Activated naive CD4-positive, alpha-beta T cell treated with Interleukin-2 at 50 U/mL for 16 hours (primary cell): ENCODE data around the gene SLC52A1.
A peak's percentile ranks its signal among the peaks of the same experiment; 100 is the strongest.
"Not testable (repeated sequence)": the region's sequence is repeated elsewhere in the genome, so short reads cannot be mapped to it uniquely, and the experiment has no call there.

Experiments
- DNase-seq: peaks from one replicate; pipeline ENCODE4 v3.0.0-alpha.2; 2020

Gene SLC52A1

DNA sequence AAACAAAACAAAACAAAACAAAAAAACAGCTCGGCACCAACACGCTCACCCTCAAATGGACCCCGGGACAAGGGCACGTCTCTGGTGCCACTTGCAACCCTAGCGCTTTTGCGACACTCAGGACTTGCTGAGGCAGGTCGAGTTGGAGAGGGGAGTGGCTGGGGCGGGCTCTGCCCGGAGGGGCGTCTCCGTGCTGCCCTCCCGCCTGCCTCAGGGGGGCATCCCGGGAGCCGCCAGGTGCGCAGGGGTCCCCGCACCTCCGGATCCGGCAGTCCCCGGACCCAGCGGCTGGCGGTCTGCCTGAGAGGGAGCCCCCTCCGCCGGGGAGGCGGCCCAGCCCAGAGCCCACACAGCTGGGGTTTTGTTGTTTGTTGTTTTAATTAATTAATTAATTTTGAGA, at the start of gene SLC52A1:
Gene SLC52A1 (minus strand): TSS at position 112 of the 400 bp plus-strand sequence. CDS start 820 bp downstream, outside the sequence.
- DNase-seq = no peak

DNA sequence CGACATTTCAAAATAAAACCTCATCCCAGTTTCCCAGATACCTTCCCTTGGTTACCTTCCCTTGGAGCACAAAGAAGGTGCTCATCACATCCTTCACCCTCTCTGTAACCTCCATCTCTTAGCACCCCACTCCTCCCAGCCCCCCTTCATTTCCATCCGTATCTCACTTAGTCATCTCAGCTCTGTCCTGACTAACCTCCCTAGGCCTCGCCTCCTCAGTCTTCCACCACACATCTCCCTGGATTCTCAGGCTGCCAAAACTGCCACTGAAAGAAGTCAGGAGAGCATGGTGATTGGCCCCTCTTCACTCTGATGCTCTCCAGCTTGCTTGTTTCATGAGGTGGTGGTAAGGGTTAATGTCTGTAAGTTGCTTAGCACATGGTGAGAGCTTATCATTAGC, 45.4 kb upstream of the SLC52A1 start:
- no peak for DNase-seq

DNA sequence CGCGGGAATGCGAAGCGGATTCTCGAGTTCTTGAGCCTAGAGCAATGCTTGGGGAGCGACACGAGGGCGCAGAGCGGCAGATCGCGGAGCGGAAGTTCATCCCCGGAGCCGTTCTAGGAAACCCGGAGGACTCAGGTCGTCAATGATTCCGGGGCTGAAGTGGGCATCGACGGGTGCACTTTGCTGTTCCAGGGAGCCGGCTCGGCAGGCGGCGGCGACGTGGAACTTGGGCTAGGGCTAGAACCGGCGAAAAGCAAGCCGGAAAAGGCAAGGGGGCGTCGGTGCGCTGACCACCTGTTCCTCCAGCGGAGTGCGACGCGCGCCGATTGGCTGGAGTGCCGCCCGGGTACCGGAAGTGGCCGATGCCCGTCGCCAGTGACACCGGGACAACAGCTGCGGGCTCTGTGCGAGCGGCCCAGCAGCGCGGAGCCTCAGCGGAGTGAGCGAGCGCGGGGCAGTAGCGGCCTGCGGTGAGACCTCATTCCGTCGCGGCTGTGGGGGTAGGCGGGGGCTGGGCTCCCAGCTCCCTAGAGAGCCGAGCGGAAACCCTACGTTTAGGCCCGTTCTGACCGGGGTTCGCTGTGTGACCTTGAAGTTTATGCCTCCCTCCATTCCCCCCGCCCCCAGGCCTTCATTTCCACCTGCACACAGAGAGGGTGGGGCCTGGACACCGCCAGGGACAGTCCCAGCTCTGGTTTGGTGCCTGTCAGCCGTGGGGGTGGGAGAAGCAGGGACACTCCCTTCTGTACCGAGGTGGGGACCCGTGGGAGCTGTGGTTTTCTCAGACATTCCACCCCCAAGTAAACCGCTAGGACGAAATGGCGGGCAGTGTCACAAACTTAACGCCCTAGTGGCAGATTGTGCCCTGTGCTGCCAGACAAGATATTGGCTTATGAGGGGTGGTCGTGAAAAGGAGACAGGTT, 43.1 kb upstream of the SLC52A1 start, which contains the start of gene ZFP3:
Gene ZFP3 (plus strand): TSS at position 362 of the 923 bp plus-strand sequence. CDS start 13,038 bp downstream, outside the sequence.
- peak; percentile 79 for DNase-seq

DNA sequence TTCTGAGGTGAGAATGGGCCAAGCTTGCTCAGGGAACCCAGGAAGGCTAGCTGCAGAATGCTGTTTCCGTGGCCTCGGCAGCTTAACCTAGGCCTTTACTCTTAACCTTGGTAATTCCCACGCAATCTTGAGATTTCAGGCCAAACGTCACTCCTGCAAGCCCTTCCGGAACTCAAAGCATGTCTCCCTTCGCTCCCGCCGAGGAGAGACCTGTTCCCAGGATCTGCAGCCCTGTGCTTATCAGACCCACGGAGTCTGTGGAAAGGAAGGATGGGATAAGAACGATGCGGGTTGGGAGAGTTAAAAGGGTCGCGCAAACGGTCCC, 42.5 kb upstream of the SLC52A1 start:
- no peak for DNase-seq

DNA sequence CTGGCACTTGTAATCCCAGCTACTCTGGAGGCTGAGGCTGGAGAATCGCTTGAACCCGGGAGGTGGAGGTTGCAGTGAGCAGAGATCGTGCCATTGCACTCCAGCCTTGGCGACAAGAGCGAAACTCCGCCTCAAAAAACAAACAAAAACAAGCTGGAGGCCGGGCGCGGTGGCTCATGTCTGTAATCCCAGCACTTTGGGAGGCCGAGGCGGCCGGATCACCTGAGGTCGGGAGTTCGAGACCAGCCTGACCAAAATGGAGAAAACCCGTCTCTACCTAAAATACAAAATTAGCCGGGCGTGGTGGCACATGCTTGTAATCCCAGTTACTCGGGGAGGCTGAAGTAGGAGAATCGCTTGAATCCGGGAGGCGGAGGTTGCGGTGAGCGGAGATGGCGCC, 42.0 kb upstream of the SLC52A1 start:
- not testable (repeated sequence) for DNase-seq

DNA sequence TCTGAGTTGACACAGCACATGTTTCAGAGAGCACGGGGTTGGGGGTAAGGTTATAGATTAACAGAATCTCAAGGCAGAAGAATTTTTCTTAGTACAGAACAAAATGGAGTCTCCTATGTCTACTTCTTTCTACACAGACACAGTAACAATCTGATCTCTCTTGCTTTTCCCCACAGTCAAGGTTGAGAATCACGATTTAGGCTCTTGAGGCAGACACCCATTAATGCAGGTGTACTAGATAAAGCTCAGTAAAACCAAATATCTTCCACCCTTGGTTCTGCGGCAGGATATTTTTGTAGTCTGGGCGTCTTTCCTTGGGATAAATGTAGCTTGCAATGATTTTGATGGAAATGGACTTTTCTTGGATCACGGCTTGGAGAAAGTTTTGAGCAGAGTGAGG, 40.2 kb upstream of the SLC52A1 start:
- not testable (repeated sequence) for DNase-seq

DNA sequence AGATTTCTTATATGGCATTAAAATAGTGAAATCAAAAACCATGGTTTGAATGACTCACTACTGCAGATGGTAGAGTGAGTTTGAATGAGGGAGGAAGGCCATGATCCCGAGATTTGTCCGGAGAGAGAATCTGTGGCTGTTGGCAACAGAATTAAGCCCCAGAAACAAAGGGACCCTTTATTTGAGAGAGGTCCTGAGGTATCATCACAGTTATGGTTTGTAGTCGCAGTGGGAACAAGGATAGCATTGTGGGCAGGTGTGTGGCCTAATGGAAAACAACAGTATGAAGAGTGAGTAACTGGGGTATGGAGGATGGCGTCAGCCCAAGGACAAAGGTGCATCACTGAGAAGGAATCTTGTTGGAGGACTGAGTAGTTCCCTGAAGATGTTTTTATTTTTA, 34.5 kb upstream of the SLC52A1 start:
- DNase-seq = no peak

DNA sequence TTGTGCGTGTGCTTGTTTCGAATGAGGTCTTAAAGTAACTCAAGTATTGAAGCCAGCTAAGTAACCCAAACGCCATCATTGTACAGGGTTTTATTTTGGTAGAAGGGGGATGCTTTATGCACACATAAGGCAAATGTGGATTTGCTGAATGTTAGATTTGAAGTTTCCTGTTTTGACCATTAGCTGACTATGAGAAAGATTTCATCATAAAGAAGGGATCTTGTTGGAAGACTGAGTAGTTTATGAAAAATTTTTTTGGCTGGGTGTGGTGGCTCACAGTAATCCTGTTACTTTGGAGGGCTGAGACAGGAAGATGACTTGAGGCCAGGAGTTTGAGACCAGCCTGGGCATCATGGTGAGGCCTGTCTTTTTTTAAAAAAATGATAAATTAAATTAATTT, 33.0 kb upstream of the SLC52A1 start:
- no peak for DNase-seq

DNA sequence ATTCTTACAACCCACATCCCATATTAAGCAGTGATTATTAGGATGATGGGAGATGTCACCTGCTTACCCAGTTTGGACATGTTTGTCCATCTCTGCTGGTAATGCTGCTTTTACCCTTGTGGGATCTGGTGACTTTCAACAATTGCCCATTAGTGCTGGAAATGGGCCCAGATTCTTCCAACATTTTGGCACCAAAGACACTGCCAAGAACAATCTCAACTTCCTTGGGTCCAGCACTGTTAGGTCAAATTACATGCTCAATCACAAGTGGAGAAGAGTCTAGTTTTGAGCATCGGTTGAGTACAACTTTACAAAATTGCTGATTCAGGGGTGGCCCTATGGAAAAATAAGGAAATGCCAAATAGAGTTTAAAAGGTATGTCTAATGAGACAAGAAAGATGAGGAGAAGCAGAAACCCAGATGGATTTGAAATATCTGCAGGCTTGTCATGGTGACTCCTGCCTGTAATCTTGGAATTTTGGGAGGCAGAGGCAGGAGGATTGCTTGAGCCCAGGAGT, 30.1 kb upstream of the SLC52A1 start:
- DNase-seq = no peak

DNA sequence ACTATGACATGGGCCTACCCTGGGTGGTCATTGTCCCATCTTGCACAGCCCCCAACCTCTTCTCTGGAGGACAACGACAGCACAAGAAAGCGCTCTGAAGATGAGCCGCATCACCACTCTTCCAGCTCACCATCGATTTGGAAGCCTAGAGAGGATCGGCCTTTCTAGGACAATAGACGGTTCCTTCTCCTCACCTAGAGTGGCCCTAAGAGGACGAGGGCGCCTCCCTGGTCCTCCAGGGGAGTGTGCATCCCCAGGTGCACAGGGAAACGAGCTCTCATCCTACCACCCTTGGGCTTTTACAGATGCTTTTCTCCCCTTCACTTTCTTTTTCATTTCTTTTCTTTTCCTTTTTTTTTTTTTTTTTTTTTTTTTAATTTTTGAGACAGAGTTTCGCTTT, 20.3 kb upstream of the SLC52A1 start:
- no peak for DNase-seq

DNA sequence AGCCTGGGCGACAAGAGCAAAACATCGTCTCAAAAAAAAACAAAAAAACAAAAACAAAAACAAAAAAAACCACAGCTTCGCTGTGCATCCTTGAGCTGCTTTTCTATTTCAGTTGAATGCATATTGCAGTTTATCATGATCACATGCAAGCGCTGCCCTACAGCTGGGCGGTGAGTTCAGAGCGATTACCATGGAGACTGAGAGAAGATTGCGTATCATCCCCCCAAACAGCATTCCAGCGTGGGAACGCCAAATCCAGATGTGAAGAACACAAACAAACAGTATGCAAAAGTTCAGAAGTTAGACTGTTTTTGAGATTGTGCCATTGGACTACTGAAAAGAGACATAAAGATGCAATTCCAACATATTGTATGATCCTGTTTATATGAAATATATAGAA, 15.1 kb upstream of the SLC52A1 start:
- no peak for DNase-seq

DNA sequence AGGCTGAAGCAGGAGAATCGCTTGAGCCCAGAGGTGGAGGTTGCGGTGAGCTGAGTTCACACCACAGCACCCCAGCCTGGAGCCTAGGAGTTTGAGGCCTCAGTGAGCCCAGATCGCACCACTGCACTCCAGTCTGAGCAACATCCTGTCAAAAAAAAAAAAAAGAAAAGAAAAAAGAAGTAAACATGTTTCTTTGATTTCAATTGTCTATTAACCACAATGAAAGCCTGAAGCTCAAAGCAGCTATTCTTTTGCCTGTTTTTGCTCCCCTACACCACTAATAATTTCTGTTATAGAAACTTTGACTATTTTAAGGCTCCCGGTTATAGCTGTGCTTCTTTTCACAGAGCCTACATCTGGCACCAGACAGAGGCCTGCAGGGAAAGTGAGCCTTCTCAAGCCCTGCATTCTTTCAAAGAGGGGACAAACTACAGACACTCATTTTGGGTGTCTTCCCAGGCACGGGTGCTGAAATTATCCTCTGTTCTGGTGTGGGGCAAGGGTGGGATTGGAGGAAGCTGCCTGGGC, 14.2 kb upstream of the SLC52A1 start:
- peak; percentile 58 for DNase-seq

DNA sequence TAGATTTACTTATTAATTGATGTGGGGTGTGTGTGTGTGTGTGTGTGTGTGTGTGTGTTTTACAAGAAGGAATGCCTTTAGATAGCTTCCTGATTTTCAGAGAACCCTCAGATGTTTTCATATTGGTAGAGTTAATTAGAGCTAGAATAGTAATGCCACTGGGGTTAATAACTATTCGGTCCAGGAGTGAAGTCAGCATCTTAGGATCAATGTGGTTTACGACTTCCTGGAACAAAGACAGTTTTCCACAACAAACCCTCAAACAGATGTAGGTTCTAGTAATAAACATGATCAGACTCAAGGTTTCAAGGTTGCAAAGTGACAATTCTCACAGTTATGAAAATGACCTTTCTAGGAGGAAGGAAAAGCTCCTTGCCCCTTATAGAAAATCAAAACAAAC, 12.2 kb upstream of the SLC52A1 start:
- DNase-seq = no peak

DNA sequence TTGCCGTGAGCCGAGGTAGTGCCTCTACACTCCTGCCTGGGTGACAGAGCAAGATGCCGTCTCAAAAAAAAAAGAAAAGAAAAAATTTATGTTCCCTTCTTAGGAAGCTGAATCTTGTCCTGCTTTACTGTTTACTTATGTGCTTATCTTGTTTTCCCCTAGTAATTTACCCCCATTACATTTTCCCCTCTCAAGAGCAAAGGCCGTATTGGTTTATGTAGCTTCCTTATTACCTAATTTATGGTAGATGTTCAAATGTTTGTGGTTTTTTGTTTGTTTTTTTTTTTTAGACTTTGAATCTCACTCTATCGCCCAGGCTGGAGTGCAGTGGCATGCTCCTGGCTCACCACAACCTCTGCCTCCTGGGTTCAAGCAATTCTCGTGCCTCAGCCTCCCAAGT, 10.3 kb upstream of the SLC52A1 start:
- DNase-seq = no peak

DNA sequence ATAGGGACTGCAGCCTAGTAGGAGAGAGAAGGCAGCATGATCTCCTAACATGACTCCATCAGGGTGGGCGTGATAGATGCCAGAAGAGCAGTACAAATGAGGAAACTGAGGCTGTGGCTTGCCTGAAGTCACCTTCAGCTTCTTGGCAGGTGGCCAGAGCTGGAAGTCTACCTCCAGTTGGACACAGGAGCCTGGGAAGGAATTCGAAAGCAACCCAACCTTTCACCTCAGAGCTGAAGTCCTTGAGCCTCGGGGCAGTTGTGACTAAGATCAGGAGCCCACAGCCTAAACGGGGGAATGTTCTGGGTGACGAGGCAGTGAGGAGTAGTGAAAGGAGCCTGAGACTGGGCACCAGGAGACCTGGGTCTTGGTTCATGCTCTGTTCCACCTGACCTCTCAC, 9.4 kb upstream of the SLC52A1 start:
- no peak for DNase-seq

DNA sequence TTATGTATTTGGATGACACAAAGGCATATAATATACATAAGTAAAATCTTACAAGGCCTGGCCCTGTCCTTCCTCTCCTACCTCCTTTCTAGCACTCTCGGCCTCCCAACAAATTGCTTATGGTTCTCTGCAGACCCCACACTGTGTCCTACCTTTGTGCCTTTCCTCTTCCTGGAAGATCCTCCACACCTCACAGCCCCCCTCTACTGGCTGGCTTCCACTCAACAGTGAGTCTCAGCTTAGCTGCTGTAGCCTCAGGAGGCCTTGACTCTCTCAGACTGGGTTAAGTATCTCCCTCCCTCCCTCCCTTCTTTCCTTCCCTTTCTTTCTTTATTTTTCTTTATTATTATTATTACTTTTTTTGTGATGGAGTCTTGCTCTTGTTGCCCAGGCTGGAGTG, 8.3 kb upstream of the SLC52A1 start:
- no peak for DNase-seq

DNA sequence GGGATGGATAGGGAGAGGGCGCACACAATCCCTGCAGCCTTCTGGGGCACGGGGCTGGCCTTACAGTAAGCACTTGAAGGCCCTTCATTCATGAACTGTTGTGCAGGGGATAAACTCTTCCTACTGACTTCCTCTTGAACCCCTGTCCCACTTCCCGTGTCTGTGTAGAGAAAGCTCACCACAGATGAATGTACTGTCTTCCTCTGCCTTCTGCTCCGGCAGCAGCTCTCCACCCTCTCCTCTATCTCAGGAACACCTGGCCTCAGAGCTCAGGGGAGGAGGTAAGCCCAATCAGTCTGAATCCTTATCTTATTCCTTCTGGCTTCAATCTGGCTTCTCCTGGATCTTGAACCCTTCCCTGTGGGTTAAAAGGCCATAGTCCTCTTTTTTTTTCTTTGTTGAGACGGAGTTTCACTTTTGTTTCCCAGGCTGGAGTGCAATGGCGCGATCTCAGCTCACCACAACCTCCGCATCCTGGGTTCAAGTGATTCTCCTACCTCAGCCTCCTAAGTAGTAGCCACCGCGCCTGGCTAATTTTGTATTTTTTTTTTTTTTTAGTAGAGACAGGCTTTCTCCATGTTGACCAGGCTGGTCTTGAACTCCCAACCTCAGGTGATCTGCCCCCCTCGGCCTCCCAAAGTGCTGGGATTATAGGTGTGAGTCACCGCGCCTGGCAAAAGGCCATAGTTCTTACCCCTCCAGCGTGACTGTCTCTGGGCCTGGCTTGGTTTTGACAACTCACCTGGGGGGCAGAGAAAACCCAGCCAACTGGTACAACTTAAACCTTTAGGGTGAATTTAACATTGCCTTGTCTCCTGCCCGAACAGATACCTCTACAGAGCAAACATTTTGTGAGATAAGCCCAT, 7.2 kb upstream of the SLC52A1 start:
- peak; percentile 38 for DNase-seq

DNA sequence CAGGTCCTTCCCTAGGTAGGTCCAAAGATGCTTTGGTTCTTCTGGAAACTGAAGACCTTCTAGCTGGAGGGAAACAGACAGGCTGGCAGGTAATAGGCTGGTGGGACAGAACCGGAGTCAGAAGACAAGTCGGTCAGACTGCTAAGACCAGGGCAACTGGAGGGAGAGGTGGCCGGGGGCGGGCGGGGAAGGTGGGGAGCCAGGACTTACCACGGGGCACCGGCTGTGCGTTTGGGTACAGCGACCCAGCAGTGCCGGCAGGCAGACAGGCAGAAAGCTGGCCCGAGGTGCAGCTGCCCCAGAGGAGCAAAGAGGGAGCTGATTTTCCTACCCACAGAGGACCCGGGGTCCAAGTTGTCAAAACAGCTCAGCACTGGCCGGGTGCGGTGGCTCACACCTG, 575 bp downstream of the SLC52A1 start:
- DNase-seq = no peak

DNA sequence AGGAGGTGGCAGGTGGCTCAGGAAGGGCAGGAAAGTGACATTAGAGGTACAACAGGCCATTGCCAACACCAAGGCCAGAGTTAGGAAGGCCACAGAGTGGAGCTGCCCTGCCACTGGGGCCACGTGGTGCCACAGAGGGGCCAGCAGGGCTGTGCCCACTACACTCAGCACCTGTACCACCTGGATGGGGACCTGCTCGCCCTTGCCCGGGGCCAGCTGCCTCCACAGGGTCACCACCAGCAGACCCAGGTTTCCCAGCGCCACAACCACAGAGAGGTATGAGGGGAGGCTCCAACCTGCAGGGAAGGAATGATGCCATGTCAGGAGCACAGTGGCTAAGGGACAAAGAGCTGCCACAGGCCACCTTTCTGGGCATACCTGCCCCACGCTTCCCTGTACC, 1.2 kb downstream of the SLC52A1 start:
- no peak for DNase-seq

DNA sequence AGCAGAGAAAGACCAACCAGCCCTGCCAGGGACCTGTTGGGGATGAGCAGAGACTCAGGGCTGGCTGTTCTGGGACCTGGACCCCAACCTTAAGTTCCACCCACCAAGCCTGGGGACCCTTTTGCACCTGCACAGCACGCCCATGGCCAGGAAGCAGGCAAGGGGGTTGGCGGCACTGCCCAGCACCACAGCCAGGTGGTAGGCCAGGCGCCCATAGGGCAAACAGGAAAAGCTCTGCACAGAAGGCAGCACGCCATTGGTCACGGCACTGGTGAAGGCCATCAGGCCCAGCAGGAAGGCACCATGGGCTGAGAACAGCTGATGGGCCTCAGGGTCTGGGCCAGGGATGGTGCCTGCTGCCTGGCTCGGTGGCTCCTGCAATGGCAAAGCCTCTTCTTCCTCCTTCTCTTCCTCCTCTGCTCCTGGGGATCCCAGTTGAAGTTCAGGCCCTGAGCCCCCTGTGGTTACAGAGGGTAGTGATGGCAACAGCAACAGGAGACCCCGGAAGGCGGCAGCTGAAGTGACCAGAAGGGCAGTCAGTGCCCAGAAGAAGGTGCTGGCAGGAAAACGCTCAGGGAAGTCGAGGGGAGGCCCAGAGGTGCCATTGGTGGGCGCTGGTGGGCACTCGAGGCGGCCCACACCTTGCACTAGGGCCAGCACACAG, 1.7 kb downstream of the SLC52A1 start:
- DNase-seq = no peak

DNA sequence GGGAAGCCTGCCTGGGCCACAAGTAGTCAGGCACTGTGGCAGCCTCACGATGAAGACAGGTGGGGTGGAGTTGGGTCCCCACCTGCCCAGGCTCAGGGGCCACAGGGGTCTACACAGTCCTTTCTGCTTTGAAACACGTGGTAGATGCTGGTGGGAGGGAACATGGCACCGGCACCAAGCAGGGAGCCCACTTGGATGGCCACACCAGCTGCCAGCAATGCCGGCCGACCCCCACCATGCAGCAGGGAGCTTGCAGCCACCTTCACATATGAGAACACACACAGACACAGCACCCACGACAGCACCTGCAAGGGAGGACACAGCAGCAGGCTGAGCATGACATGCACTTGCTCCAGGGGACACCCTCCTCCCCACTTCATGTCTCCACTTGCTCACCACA, 2.4 kb downstream of the SLC52A1 start:
- no peak for DNase-seq

DNA sequence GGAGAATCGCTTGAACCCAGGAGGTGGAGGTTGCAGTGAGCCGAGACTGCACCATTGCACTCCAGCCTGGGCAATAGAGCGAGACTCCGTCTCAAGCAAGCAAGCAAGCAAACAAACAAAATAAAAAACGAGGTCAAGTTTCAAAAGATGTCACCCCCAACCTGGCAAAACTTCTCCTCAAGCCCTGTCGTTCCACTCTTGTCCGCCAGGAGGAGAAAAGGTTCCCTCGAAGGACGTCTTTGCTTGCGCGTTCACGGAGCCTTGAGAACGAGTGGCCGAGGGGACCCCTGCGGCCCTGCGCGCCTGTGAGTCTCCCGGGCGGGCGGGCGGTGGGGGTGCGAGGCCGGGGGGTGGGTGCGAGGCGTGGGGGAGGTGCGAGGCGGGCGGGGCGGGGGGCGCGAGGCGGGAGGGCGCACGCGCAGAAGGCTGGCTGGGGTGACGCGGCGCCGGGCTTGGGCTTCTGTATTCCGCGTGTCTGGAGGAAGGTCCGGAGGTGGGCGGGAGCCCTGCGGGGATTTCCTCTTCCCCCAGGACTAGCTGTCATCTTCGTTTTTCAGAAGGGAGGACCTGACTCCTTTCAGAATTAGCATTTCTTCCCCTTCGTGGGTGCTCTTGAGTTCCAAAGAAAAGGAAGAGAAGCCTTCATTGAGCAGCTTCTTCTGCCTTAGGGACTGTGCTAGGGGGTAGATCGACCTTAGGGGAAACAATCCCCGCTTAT, 3.7 kb downstream of the SLC52A1 start:
- DNase-seq = peak; percentile 86
